ENCODE results near the gene WFIKKN2.
"Not testable (repeated sequence)": the region's sequence is repeated elsewhere in the genome, so short reads cannot be mapped to it uniquely, and the experiment has no call there.

Gene WFIKKN2

DNA sequence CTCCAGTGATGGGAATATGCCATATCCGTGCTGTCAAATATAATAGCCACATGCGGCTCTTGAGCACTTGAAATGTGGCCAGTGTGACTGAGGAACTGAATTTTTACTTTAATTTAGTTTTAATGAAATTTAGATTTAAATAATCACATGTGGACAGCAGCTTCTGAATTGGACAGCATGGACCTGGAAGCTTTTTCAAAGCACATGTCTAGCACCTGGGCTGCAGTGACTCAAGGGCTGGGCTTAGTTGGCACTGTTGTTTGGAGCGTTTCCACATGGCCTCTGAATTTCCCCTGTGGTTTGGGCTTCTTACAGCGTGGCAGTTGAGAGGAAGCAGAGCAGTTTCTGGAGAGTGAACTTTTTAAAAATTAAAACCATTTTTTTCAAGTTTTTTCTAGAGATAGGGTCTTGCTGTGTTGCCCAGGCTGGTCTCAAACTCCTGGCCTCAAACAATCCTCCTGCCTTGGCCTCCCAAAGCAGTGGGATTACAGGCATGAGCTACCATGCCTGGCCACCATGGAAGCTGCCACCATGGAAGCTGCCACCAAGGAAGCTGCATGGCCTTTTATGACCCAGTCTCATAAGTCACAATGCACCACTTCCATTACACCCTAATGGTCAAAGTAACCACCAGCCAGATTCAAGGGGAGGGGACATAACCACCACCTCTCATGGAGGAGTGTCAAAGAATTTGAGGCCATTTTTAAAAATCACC, 37.5 kb downstream of the WFIKKN2 start:
- CTCF ChIA-PET, result interaction anchor here (1.2 kb wide), 1 partner anchor 21 kb away, joined by 4 read pairs; no protein-coding TSS in a partner anchor

DNA sequence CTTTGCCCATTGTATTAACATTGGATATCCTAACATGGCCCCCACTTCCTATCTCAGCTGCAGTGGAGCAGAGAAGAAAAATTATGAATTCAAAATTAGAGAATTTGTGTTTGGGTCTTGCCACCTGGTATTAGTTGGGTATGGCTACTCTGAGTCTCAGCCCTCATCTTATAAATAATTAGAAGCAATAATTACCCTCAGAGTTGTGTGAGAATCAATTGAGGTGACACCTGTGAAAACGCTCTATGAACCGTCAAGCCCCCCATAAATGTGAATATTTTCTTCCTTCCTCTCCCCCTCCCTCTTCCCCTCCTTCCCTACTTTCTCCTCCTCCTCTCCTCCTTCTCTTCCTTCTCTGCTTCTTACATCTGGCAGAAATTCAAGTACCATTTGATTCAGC, 39.7 kb downstream of the WFIKKN2 start:
- TF ChIP-seq, protein P1, sequence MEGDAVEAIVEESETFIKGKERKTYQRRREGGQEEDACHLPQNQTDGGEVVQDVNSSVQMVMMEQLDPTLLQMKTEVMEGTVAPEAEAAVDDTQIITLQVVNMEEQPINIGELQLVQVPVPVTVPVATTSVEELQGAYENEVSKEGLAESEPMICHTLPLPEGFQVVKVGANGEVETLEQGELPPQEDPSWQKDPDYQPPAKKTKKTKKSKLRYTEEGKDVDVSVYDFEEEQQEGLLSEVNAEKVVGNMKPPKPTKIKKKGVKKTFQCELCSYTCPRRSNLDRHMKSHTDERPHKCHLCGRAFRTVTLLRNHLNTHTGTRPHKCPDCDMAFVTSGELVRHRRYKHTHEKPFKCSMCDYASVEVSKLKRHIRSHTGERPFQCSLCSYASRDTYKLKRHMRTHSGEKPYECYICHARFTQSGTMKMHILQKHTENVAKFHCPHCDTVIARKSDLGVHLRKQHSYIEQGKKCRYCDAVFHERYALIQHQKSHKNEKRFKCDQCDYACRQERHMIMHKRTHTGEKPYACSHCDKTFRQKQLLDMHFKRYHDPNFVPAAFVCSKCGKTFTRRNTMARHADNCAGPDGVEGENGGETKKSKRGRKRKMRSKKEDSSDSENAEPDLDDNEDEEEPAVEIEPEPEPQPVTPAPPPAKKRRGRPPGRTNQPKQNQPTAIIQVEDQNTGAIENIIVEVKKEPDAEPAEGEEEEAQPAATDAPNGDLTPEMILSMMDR (IDR thresholded peaks at IDR 0.05; ENCODE audit: insufficient read depth, low read length, missing control alignments), result no peak
- ChIA-PET POLR2A (interaction anchor here (0.8 to 1.0 kb wide), 2 partner anchors 9 kb away, joined by 5 to 6 read pairs; partner anchors contain the start of gene TOB1), CTCF (no interaction called here)
- DNase-seq (ENCODE audit: low read depth, low spot score), result no peak
- H3K4me3 ChIP-seq (ENCODE audit: low read depth, low read length), result no peak overlapping the region

More for the DNA sequence above, 37.5 kb downstream of the WFIKKN2 start:
- TF ChIP-seq, protein P1 (IDR thresholded peaks at IDR 0.05; ENCODE audit: insufficient read depth, low read length, missing control alignments), result no peak
- POLR2A ChIA-PET, result no interaction called here
- H3K4me3 ChIP-seq (ENCODE audit: low read depth, low read length), result no peak overlapping the region
- DNase-seq (ENCODE audit: low read depth, low spot score), result no peak

DNA sequence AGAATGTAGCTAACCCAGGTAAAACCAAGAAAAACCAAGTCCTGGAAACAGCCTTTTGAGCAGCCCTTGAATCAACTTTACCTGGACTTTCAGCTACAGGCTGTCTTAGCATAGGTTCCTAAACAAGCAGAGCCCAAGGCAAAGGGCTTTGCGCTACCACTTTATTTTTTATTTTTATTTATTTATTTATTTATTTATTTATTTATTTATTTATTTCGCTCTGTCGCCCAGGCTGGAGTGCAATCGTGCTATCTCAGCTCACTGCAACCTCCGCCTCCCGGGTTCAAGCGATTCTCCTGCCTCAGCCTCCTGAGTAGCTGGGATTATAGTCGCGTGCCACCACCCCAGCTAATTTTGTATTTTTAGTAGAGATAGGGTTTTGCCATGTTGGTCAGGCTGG, 41.7 kb downstream of the WFIKKN2 start:
- CTCF ChIA-PET, result interaction anchor here (0.8 to 1.4 kb wide), 3 partner anchors 9 to 24 kb away, joined by 3 to 5 read pairs (median 4); no protein-coding TSS in a partner anchor
- POLR2A ChIA-PET, result interaction anchor here (0.9 kb wide), 1 partner anchor 11 kb away, joined by 4 read pairs; the partner anchor contains the start of gene TOB1
- not testable (repeated sequence) for DNase-seq (ENCODE audit: low read depth, low spot score); H3K4me3 ChIP-seq (ENCODE audit: low read depth, low read length)

DNA sequence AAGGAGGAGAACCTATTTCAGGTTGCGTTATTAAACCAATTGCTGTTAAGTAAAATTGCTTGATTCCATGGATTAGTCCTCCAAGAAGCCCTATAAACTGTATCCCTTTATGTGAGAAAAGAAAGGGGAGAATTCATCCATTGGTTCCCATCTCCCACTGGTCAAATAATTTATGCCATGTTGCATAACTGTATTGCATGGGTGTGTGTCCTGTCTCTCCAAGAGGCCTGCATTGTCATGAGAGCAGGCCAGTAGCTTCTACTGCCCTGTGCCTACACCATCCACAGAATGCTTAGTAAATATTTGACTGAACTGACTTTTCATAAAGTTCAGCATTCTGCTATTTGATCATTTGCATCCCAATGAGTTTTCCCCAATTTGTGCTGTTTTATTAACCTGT, 42.5 kb downstream of the WFIKKN2 start:
- CTCF ChIA-PET, result interaction anchor here (0.6 to 1.4 kb wide), 2 partner anchors 9 to 22 kb away, joined by 3 to 5 read pairs; no protein-coding TSS in a partner anchor

DNA sequence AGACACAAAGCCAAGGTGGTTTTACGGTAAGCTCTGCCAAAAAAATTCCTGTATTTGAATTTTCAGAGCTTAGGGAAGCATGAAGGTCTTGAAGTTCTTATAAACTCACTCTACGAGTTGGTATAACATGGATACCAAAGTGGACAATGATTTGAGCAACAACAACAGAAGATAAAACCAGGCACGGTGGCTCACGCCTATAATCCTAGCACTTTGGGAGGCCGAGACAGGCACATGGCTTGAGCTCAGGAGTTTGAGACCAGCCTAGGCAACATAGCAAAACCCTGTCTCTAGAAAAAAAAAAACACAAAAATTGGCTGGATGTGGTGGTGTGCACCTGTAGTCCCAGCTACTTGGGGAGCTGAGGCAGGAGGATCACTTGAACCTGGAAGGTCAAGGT, 43.7 kb downstream of the WFIKKN2 start:
- POLR2A ChIA-PET, result interaction anchor here (1.1 to 1.2 kb wide), 2 partner anchors 11 to 12 kb away, joined by 3 to 6 read pairs; partner anchors contain the start of gene TOB1
- CTCF ChIA-PET, result interaction anchor here (1.4 kb wide), 2 partner anchors 27 to 328 kb away, joined by 3 to 4 read pairs; no protein-coding TSS in a partner anchor
- no peak overlapping the region for H3K4me3 ChIP-seq (ENCODE audit: low read depth, low read length)
- TF ChIP-seq, protein P1 (IDR thresholded peaks at IDR 0.05; ENCODE audit: insufficient read depth, low read length, missing control alignments), result no peak
- DNase-seq (ENCODE audit: low read depth, low spot score), result no peak

More for the DNA sequence above, 42.5 kb downstream of the WFIKKN2 start:
- no peak overlapping the region for H3K4me3 ChIP-seq (ENCODE audit: low read depth, low read length)
- TF ChIP-seq, protein P1 (IDR thresholded peaks at IDR 0.05; ENCODE audit: insufficient read depth, low read length, missing control alignments), result no peak
- no peak for DNase-seq (ENCODE audit: low read depth, low spot score)
- POLR2A ChIA-PET, result interaction anchor here (0.7 to 1.2 kb wide), 2 partner anchors 11 to 26 kb away, joined by 3 to 6 read pairs; partner anchors contain the start of gene TOB1

DNA sequence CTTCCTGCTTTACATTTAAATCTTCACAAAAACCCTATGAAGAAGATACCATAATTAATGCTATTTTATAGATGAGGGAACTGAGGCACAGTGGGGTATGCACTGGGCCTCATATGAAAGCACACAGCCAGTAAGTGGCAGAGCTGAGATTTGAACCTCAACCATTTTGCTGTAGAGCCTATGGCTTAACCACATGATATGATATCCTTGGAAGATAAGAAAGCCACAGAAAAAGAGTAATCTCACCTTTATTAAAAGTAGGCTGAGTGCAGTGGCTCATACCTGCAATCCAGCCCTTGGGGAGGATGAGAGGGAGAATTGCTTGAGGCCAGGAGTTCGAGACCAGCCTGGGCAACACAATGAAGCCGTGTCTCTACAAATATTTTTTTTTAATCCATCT, 45.8 kb downstream of the WFIKKN2 start:
- TF ChIP-seq, protein P1 (IDR thresholded peaks at IDR 0.05; ENCODE audit: insufficient read depth, low read length, missing control alignments), result no peak
- H3K4me3 ChIP-seq (ENCODE audit: low read depth, low read length), result no peak overlapping the region
- ChIA-PET CTCF (interaction anchor here (1.4 kb wide), 1 partner anchor 76 kb away, joined by 3 read pairs; no protein-coding TSS in a partner anchor), POLR2A (interaction anchor here (1.3 kb wide), 1 partner anchor 15 kb away, joined by 3 read pairs; the partner anchor contains the start of gene TOB1)
- DNase-seq (ENCODE audit: low read depth, low spot score), result no peak

Measured in AG04449 (cell line).